GM12801 (cell line): Measurements from ENCODE around the gene EBF4.

Experiments
- TF ChIP-seq, protein P1 (sequence below): IDR thresholded peaks from one replicate; pipeline ENCODE4 v1.5.1; 2011; ENCODE audit warnings: control low read depth; ENCODE audit not compliant: insufficient read length; ENCODE audit errors: extremely low read depth

Gene EBF4

DNA sequence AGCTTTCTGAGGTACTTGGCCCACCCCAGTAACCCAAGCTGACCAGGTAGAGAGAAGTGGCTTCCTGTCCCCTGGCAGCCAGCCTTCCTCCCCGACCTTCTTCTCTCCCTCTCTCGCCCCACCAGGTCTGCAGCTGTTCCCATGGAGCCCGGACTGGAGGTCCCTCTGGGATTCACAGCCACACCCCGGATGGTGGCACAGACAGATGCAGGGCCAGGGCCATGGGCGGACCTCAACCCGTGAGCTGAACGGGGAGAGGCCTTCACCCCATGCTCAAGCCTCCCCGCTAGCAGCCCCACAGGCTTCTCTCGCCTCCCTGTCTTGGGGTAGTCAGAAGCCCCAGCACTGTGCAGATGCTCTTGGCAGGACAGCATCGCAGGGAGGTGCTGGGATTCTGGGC, 66.6 kb downstream of the EBF4 start:
- TF ChIP-seq, protein P1, sequence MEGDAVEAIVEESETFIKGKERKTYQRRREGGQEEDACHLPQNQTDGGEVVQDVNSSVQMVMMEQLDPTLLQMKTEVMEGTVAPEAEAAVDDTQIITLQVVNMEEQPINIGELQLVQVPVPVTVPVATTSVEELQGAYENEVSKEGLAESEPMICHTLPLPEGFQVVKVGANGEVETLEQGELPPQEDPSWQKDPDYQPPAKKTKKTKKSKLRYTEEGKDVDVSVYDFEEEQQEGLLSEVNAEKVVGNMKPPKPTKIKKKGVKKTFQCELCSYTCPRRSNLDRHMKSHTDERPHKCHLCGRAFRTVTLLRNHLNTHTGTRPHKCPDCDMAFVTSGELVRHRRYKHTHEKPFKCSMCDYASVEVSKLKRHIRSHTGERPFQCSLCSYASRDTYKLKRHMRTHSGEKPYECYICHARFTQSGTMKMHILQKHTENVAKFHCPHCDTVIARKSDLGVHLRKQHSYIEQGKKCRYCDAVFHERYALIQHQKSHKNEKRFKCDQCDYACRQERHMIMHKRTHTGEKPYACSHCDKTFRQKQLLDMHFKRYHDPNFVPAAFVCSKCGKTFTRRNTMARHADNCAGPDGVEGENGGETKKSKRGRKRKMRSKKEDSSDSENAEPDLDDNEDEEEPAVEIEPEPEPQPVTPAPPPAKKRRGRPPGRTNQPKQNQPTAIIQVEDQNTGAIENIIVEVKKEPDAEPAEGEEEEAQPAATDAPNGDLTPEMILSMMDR: no peak

- TF ChIP-seq, protein P1: no peak
Observed at GRCh38 chr20:2759603-2760296, 67.2 kb downstream of the EBF4 start.

- TF ChIP-seq, protein P1: no peak
Observed at GRCh38 chr20:2760297-2760951, 67.8 kb downstream of the EBF4 start.

- TF ChIP-seq, protein P1: no peak
Observed at GRCh38 chr20:2760952-2761305, 68.3 kb downstream of the EBF4 start.

DNA sequence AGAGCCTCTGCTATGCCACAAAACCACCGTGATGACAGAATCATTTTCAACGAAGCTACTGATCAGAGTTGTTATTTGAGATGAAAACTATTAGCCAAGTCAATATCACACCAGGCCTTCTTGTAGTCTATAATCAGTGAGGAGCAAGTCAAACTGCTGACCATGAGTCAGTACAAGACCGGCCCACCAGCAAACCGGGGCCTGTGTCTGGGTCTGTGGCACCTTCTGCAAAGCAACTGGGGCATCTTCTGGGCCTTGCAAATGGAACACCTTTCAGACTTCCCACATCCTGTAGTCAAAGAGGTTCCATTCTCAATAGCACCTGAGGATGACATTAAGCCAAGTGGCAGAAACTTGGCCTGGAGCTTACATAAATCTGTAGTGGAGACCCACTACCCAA, 69.3 kb downstream of the EBF4 start:
- TF ChIP-seq, protein P1: no peak

DNA sequence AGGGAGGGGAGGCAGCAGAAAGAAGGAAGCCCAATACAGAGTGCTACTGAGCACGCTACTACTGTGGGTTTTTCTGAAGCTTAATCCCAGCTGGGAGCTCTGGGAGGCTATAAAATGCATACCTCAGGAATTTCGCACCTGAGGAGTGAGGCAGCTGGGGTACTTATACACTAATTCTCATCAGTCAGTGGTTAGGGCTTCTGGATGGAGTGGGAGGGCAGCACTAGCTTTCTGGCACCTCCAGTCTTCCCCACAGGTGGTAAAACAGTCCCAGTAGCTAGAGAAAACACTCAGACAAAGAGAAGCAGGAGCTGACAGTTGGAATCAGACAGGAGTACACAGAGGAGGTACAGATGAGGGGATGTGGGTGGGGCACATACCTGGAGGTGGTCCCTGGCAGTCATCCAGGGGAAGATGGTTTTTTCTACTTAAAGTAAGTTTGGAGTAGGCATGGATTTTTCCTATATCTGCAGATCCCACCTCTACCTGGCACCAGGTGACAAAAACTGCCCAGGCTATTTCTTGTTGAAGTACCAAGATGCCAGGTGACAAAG, 70.1 kb downstream of the EBF4 start:
- TF ChIP-seq, protein P1: no peak

DNA sequence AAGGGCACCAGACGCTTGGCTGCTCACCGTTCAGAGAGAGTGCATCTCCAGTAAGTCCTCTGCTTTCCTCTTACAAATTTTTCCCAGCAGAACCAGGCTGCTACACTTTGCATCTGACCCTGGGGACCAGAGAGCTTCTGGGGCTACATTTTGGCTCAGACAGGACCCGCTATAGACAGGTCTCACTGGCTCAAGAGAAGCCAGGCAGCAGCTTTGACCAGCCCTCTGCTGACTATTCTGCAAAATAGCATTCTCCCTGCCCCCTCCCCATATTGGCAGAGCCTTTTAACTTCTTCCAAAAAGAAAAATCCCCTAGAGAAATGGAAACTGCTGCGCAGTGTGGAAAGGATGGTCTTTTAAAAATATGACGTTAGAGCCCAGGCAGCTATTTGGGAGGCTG, 70.6 kb downstream of the EBF4 start:
- TF ChIP-seq, protein P1: no peak
